ENCODE data around the gene MSH2.

DNA sequence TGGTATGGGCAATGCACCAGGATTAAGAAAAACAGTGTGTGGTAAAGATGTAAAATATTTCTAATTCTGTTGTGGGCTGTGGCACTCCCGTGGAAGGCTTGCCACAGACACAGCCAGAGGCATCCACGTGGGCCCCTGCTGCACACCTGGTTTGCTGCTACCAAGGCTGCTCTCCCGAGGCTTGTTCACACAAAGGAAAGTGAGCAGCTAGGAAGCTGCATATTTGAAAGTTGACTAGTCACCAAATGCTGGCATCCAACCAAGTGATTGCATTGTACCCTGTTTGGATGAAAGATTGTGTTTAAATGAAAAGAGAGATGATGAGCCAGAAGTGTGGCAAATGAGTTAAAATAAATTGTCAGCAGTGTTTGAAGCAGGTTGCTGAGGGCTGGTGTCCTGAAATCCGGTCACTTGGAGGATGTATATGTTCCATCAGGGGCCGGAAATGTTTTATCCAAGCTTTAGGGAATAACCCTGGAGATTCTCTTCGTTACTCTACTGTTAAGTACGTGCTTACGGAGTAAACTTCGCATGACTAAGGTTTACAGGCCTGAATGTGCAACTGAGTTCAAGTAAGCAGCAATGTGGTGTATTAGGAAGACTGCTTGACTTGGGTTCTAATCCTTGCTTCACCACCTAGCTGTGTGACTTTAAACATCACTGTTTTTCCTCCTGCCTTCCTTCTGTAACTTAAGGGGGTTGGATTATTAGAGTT, 86.1 kb downstream of the MSH2 start:
- no peak for TF ChIP-seq CTCF (IDR thresholded peaks at IDR 0.05; ENCODE audit: poor library complexity)
- TF ChIP-seq EZH2 (IDR thresholded peaks at IDR 0.05; ENCODE audit: borderline replicate concordance), result no peak
